ENCODE results near the gene PCDHA1. TPM values are rescaled to one million over a fixed set of nuclear protein-coding genes. Genes with fewer than 3 reads are reported as not detected.

The PCDHA1 gene
- polyA plus RNA-seq, 1 of the 3 experiments (the other 2 are of a cell fraction), result 0.16 TPM

DNA sequence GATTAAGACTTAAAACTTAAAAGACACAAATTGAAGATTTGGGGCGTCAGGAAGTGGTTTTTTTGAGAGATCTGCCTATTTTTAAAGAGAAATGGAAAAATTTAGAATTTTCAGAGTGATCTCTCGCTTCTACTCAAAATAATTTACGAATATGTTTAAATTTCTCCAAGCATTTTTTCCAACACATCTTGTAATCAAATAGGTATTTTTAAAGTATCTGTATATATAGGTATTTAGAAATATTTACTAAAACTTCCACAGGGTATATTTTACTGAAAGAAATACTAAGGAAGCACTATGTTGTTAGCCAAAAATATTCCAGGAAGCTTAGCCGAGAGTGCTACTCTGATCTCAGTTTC lies 255.5 kb downstream of the PCDHA1 start (continued):
- TF ChIP-seq, protein P1, sequence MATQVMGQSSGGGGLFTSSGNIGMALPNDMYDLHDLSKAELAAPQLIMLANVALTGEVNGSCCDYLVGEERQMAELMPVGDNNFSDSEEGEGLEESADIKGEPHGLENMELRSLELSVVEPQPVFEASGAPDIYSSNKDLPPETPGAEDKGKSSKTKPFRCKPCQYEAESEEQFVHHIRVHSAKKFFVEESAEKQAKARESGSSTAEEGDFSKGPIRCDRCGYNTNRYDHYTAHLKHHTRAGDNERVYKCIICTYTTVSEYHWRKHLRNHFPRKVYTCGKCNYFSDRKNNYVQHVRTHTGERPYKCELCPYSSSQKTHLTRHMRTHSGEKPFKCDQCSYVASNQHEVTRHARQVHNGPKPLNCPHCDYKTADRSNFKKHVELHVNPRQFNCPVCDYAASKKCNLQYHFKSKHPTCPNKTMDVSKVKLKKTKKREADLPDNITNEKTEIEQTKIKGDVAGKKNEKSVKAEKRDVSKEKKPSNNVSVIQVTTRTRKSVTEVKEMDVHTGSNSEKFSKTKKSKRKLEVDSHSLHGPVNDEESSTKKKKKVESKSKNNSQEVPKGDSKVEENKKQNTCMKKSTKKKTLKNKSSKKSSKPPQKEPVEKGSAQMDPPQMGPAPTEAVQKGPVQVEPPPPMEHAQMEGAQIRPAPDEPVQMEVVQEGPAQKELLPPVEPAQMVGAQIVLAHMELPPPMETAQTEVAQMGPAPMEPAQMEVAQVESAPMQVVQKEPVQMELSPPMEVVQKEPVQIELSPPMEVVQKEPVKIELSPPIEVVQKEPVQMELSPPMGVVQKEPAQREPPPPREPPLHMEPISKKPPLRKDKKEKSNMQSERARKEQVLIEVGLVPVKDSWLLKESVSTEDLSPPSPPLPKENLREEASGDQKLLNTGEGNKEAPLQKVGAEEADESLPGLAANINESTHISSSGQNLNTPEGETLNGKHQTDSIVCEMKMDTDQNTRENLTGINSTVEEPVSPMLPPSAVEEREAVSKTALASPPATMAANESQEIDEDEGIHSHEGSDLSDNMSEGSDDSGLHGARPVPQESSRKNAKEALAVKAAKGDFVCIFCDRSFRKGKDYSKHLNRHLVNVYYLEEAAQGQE (IDR thresholded peaks at IDR 0.05; ENCODE audit: low read depth, low read length), result no peak

DNA sequence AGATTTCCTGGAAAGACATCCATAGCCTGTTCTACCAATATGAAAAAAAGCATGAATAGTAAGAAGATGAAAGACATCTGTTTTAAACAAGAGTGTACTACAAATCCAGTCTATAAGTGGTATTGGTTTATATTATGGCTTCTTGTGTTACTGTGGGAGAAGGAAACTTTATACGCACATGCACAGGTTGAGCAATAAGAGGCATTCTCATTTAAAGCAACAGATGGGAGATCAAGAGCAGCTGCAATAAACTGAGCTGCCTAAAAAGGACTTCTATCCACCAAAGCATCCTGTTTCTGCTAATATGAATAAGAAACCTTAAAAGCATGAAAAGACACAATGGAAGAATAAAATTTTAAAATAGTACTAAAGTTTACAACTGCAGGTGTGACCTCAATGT lies 256.6 kb downstream of the PCDHA1 start:
- Histone ChIP-seq H4K20me1 (ENCODE audit: insufficient read depth) (no peaks in the 10 kb centered on the region), H3K9me3 (no peaks in the 10 kb centered on the region), H3K4me1 (ENCODE audit: control insufficient read depth in 1 of 2, insufficient read depth in 2 of 2, low read depth in 1 of 2, low read length in 1 of 2) (peaks cover 0 to 7% of the 10 kb centered on the region in 2 experiments; a peak in 2 of 4 replicates), H3K36me3 (replicated peaks in 1 of 2; ENCODE audit: control insufficient read depth in 1 of 2, insufficient read depth in 2 of 2, low read length in 1 of 2) (no peaks in the 10 kb centered on the region), H3K4me2 (no peak overlapping the region), H3K9me2 (no peaks in the 10 kb centered on the region), H3F3A (replicated peaks; ENCODE audit: insufficient read depth) (no peaks in the 10 kb centered on the region), H3K27me3 (ENCODE audit: insufficient read depth) (no peaks in the 10 kb centered on the region), H3K79me2 (ENCODE audit: insufficient read depth) (no peaks in the 10 kb centered on the region), H3K9ac (no peak overlapping the region), H3K27ac (ENCODE audit: low read depth in 2 of 2, low read length in 1 of 2) (no peak overlapping the region), H3K4me3 (ENCODE audit: low read depth in 2 of 2, low read length in 1 of 2) (no peak overlapping the region), H2AFZ (ENCODE audit: low read depth) (no peak overlapping the region)
- no peak for DNase-seq
- ChIA-PET POLR2A (no interaction called here), CTCF (interaction anchor here (1.1 to 9.0 kb wide), 10 partner anchors 44 to 257 kb away, joined by 3 to 194 read pairs (median 34); partner anchors contain the start of genes PCDHA1, PCDHA12, PCDHA4 and PCDHA8)
- no peak for TF ChIP-seq SIN3A (IDR thresholded peaks at IDR 0.05; ENCODE audit: borderline replicate concordance, low read depth, low read length)
- TF ChIP-seq, protein P2, sequence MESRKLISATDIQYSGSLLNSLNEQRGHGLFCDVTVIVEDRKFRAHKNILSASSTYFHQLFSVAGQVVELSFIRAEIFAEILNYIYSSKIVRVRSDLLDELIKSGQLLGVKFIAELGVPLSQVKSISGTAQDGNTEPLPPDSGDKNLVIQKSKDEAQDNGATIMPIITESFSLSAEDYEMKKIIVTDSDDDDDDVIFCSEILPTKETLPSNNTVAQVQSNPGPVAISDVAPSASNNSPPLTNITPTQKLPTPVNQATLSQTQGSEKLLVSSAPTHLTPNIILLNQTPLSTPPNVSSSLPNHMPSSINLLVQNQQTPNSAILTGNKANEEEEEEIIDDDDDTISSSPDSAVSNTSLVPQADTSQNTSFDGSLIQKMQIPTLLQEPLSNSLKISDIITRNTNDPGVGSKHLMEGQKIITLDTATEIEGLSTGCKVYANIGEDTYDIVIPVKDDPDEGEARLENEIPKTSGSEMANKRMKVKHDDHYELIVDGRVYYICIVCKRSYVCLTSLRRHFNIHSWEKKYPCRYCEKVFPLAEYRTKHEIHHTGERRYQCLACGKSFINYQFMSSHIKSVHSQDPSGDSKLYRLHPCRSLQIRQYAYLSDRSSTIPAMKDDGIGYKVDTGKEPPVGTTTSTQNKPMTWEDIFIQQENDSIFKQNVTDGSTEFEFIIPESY (IDR thresholded peaks at IDR 0.05; ENCODE audit: borderline replicate concordance, low read depth), result no peak
- TF ChIP-seq FOXM1 (IDR thresholded peaks at IDR 0.05; ENCODE audit: low read depth), result no peak
- TF ChIP-seq TCF12 (IDR thresholded peaks at IDR 0.05), result no peak
- TF ChIP-seq, protein P3, sequence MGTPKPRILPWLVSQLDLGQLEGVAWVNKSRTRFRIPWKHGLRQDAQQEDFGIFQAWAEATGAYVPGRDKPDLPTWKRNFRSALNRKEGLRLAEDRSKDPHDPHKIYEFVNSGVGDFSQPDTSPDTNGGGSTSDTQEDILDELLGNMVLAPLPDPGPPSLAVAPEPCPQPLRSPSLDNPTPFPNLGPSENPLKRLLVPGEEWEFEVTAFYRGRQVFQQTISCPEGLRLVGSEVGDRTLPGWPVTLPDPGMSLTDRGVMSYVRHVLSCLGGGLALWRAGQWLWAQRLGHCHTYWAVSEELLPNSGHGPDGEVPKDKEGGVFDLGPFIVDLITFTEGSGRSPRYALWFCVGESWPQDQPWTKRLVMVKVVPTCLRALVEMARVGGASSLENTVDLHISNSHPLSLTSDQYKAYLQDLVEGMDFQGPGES (IDR thresholded peaks at IDR 0.05; ENCODE audit: low read depth, low read length), result no peak
- TF ChIP-seq, protein P4, sequence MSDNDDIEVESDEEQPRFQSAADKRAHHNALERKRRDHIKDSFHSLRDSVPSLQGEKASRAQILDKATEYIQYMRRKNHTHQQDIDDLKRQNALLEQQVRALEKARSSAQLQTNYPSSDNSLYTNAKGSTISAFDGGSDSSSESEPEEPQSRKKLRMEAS (IDR thresholded peaks at IDR 0.05; ENCODE audit: low read depth), result no peak
- TF ChIP-seq ELF1 (IDR thresholded peaks at IDR 0.05), result no peak
- TF ChIP-seq TAF1 (IDR thresholded peaks at IDR 0.05; ENCODE audit: borderline replicate concordance, low read depth, low read length), result no peak
- no peak for TF ChIP-seq MEF2A (IDR thresholded peaks at IDR 0.05; ENCODE audit: borderline replicate concordance, low read depth)
- TF ChIP-seq, protein P1 (IDR thresholded peaks at IDR 0.05; ENCODE audit: low read depth, low read length), result no peak
- WGBS (ENCODE audit: low lambda C conversion rate), result 4% methylated on average over 1 of the region's 1 CpG
